BE2C (cell line): ENCODE measurements around the gene NXT2.
"Not testable (repeated sequence)": the region's sequence is repeated elsewhere in the genome, so short reads cannot be mapped to it uniquely, and the experiment has no call there.

Experiments used
- DNase-seq: peaks from one replicate; pipeline ENCODE4 v3.0.0-alpha.2; 2020
- H3K27me3 ChIP-seq: fragments of 250-450 bp; sonication (Bioruptor Pico); 2 replicates; pipeline ENCODE4 v1.5.1; 2020; ENCODE audit warnings: mild to moderate bottlenecking
- H3K36me3 ChIP-seq: fragments of 250-450 bp; sonication (Bioruptor Pico); 2 replicates; pipeline ENCODE4 v1.5.1; 2020; ENCODE audit warnings: mild to moderate bottlenecking
- H3K4me1 ChIP-seq: fragments of 250-450 bp; sonication (Bioruptor Pico); 2 replicates; pipeline ENCODE4 v1.5.1; 2020
- H3K4me3 ChIP-seq: 2 replicates; pipeline ENCODE4 v1.5.1; 2011; ENCODE audit warnings: low read depth, low read length
- H3K9me3 ChIP-seq: fragments of 250-450 bp; sonication (Bioruptor Pico); 2 replicates; pipeline ENCODE4 v1.5.1; 2020
- CTCF ChIP-seq: IDR thresholded peaks from 2 replicates; pipeline ENCODE4 v1.5.1; 2012; ENCODE audit warnings: mild to moderate bottlenecking, low read depth, low read length

Gene NXT2

GRCh38 chrX:109537324-109537665, 651 bp downstream of the NXT2 start:
- no peak for TF ChIP-seq CTCF
- Histone ChIP-seq H3K4me3 (peak overlapping the region; percentile 69), H3K27me3 (no peaks in the 10 kb centered on the region), H3K36me3 (no peaks in the 10 kb centered on the region), H3K9me3 (no peaks in the 10 kb centered on the region), H3K4me1 (no peaks in the 10 kb centered on the region)
- no peak for DNase-seq

GRCh38 chrX:109539007-109539406, 2.4 kb downstream of the NXT2 start:
- not testable (repeated sequence) for H3K27me3 ChIP-seq, H3K4me1 ChIP-seq, DNase-seq, H3K36me3 ChIP-seq, H3K4me3 ChIP-seq, H3K9me3 ChIP-seq

DNA sequence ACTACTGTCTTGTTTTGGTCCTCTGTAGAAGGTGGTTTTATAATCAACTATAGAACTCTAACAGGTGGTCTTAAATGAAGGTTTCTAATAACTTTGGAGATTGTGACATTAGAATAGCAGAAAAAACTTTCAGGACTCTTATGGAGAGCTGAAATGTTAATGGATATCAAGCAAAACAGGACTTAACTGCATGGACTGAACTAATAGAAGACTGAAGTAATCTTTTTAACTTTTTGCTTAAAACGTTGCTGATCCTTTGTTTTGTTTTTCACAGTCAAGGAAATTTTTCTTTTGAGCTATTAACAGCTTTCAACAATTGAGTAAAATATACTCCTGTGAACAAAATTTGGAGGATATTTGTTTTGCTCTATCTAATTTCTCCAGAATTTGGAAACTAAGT, 17.2 kb downstream of the NXT2 start:
- Histone ChIP-seq H3K9me3 (no peaks in the 10 kb centered on the region), H3K4me3 (no peak overlapping the region), H3K4me1 (no peaks in the 10 kb centered on the region), H3K36me3 (no peaks in the 10 kb centered on the region), H3K27me3 (no peaks in the 10 kb centered on the region)
- DNase-seq = no peak
- no peak for TF ChIP-seq CTCF

- H3K27me3 ChIP-seq, DNase-seq, H3K4me1 ChIP-seq, H3K4me3 ChIP-seq, H3K9me3 ChIP-seq, H3K36me3 ChIP-seq: not testable (repeated sequence)
Measured at GRCh38 chrX:109576083-109576482, 39.4 kb downstream of the NXT2 start.

DNA sequence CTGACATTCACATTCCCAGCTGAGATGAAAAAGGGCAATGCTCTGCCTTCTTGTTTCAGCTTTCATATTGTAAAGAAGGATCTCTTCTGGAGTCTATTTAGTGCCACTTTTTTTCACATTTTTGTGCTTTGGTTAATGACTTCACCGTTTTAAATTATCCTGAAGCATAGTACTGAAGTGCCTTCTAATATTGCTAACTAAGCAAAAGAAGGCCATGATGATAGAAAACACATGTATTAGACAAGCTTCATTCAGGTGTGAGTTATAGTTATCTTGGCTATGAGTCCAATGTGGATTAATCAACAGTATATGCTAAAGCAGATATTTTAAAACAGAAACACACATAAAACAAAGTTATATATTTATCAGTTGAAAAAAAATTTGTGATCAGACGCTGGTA, 40.4 kb downstream of the NXT2 start:
- H3K27me3 ChIP-seq = no peaks in the 10 kb centered on the region
- TF ChIP-seq CTCF = no peak
- H3K4me1 ChIP-seq = no peaks in the 10 kb centered on the region
- no peaks in the 10 kb centered on the region for H3K9me3 ChIP-seq
- no peak for DNase-seq
- H3K4me3 ChIP-seq = no peak overlapping the region
- no peaks in the 10 kb centered on the region for H3K36me3 ChIP-seq

DNA sequence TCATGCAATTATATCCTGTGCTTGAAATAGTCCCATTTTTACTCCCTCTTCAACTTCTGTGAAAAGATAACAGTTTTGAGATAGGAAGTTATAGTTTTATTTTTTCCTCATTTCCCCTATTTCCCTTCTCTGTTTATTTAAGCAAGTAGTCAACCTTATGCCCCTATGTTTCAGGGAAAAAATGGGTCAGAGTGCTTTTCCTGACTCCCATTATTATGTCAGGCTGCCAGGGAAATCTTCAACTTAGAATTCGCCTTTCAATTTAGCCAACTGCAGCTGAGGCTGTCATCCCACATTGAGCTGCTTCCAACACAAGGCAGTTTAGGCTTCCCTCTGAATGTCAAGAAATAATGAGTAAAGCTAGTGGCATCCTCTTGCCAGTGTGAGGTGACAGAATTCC, 42.3 kb downstream of the NXT2 start:
- TF ChIP-seq CTCF = no peak
- no peak for DNase-seq
- Histone ChIP-seq H3K9me3 (no peaks in the 10 kb centered on the region), H3K4me1 (no peaks in the 10 kb centered on the region), H3K27me3 (no peaks in the 10 kb centered on the region), H3K36me3 (no peaks in the 10 kb centered on the region), H3K4me3 (no peak overlapping the region)

DNA sequence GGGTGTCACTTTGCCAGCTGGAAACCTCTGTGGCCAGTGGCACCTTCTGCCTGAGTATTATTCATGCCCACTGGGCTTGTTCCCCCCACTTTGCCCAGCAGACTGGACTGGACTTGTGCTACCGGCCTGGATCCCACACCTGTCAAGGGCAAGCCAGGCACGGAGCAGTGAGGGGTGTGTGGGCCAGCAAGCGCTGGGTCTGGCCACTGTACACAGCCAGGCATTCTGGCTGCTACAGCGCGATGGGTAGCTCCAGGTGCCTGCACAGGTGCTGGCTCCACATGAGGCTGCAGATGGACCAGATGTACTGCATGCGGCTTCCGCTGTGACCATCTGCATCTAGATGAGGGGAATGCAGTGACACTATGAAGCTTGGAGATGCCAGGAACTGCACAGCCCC, 48.8 kb downstream of the NXT2 start:
- H3K4me1 ChIP-seq = no peaks in the 10 kb centered on the region
- H3K27me3 ChIP-seq = no peaks in the 10 kb centered on the region; the same call in 1 of the 2 replicates
- H3K9me3 ChIP-seq = no peaks in the 10 kb centered on the region
- H3K36me3 ChIP-seq = no peaks in the 10 kb centered on the region
- no peak overlapping the region for H3K4me3 ChIP-seq
- DNase-seq = no peak
- no peak for TF ChIP-seq CTCF
